IMR-90 (cell line): Measurements from ENCODE around the gene MCTP1. TPM values are rescaled to one million over a fixed set of nuclear protein-coding genes. Genes with fewer than 3 reads are reported as not detected.

ENCODE experiments used
- ATAC-seq: fragments of 200-7000 bp; cut with Tn5 transposase; 2 replicates; pipeline ENCODE4 v1.9.1; 2020; ENCODE audit warnings: low read depth, mild to moderate bottlenecking, moderate library complexity
- BruUV-seq: library from RNA; stranded (reverse); fragments of 400-500 nt; replicated peaks from 2 replicates; lab custom pipeline; 2021; lab: Mats Ljungman, UMichigan
- CTCF ChIA-PET: fragments of 300-600 bp; formaldehyde crosslinking; extraction: SDS; loops from one replicate; lab custom pipeline; 2021; ENCODE audit warnings: antibody characterized with exemption; lab: Yijun Ruan, JAX
- POLR2A ChIA-PET: fragments of 300-600 bp; sonication (Branson Sonifier 250); formaldehyde crosslinking; loops from one replicate; lab custom pipeline; 2022; ENCODE audit warnings: antibody characterized with exemption; ENCODE audit not compliant: unreplicated experiment; lab: Charles Lee
- DNase-seq: peaks from one replicate; pipeline ENCODE4 v3.0.0; 2013
- H2AFZ ChIP-seq: replicated peaks from 2 replicates; pipeline ENCODE3; 2013; ENCODE audit warnings: low read length, mild to moderate bottlenecking; ENCODE audit not compliant: poor library complexity
- H2AK5ac ChIP-seq: 2 replicates; pipeline ENCODE4 v1.6.1; 2013; ENCODE audit warnings: low read depth, low read length, inconsistent platforms
- H2AK9ac ChIP-seq: replicated peaks from 2 replicates; pipeline ENCODE3; 2013; ENCODE audit warnings: mild to moderate bottlenecking, low read depth, low read length, moderate library complexity; ENCODE audit not compliant: poor library complexity
- H2BK120ac ChIP-seq: 2 replicates; pipeline ENCODE4 v1.6.1; 2013; ENCODE audit warnings: low read depth, low read length, inconsistent platforms
- H2BK15ac ChIP-seq: 3 replicates; pipeline ENCODE4 v1.6.1; 2013; ENCODE audit warnings: low read depth, low read length, inconsistent platforms
- H2BK20ac ChIP-seq: 2 replicates; pipeline ENCODE4 v1.6.1; 2013; ENCODE audit warnings: low read depth, mild to moderate bottlenecking, inconsistent platforms, low read length, moderate library complexity
- H2BK5ac ChIP-seq: 2 replicates; pipeline ENCODE4 v1.6.1; 2013; ENCODE audit warnings: mild to moderate bottlenecking, low read depth, low read length, inconsistent platforms; ENCODE audit not compliant: poor library complexity, severe bottlenecking
- H3K14ac ChIP-seq: replicated peaks from 2 replicates; pipeline ENCODE4 v1.6.1; 2013; ENCODE audit warnings: low read depth, low read length, inconsistent platforms
- H3K18ac ChIP-seq: 2 replicates; pipeline ENCODE4 v1.6.1; 2013; ENCODE audit warnings: low read depth, low read length, control low read depth
- H3K23ac ChIP-seq: 2 replicates; pipeline ENCODE4 v1.6.1; 2013; ENCODE audit warnings: low read depth, low read length, inconsistent platforms
- H3K27ac ChIP-seq: 2 replicates; pipeline ENCODE4 v1.5.1; 2013; ENCODE audit warnings: mild to moderate bottlenecking, control low read depth, low read length; ENCODE audit not compliant: insufficient read depth
- H3K27me3 ChIP-seq: 2 replicates; pipeline ENCODE4 v1.6.1; 2013; ENCODE audit warnings: low read length; ENCODE audit not compliant: control insufficient read depth, insufficient read depth
- H3K36me3 ChIP-seq: 2 replicates; pipeline ENCODE4 v1.6.1; 2013; ENCODE audit warnings: low read length, mixed read lengths; ENCODE audit not compliant: control insufficient read depth, insufficient read depth
- H3K4ac ChIP-seq: 2 replicates; pipeline ENCODE4 v1.6.1; 2013; ENCODE audit warnings: low read depth, low read length, inconsistent platforms
- H3K4me1 ChIP-seq: 2 replicates; pipeline ENCODE4 v1.6.1; 2013; ENCODE audit warnings: low read length, mixed read lengths; ENCODE audit not compliant: control insufficient read depth, insufficient read depth
- H3K4me2 ChIP-seq: 2 replicates; pipeline ENCODE4 v1.6.1; 2013; ENCODE audit warnings: low read depth, mild to moderate bottlenecking, control low read depth, low read length, moderate library complexity
- H3K4me3 ChIP-seq: 2 replicates; pipeline ENCODE4 v1.5.1; 2013; ENCODE audit warnings: low read depth, mild to moderate bottlenecking, control low read depth, low read length, moderate library complexity; ENCODE audit not compliant: insufficient read depth
- H3K56ac ChIP-seq: 2 replicates; pipeline ENCODE4 v1.6.1; 2013; ENCODE audit warnings: low read length, inconsistent platforms; ENCODE audit not compliant: insufficient read depth; ENCODE audit errors: extremely low read depth
- H3K79me1 ChIP-seq, 2 experiments: 2 replicates each; pipeline ENCODE4 v1.6.1; 2013; ENCODE audit warnings: low read length in 2 of 2, inconsistent platforms in 1 of 2, low read depth in 1 of 2
- H3K9ac ChIP-seq: 2 replicates; pipeline ENCODE4 v1.6.1; 2013; ENCODE audit warnings: low read depth, low read length, control low read depth
- H3K9me1 ChIP-seq: 2 replicates; pipeline ENCODE4 v1.6.1; 2013; ENCODE audit warnings: low read length, inconsistent platforms; ENCODE audit not compliant: insufficient read depth
- H3K9me3 ChIP-seq: 2 replicates; pipeline ENCODE4 v1.6.1; 2013; ENCODE audit warnings: low read length; ENCODE audit not compliant: control insufficient read depth, insufficient read depth
- H4K20me1 ChIP-seq: 2 replicates; pipeline ENCODE4 v1.6.1; 2013; ENCODE audit warnings: low read length, inconsistent platforms; ENCODE audit not compliant: insufficient read depth
- H4K5ac ChIP-seq: 2 replicates; pipeline ENCODE4 v1.6.1; 2013; ENCODE audit warnings: mild to moderate bottlenecking, low read depth, low read length, control low read depth
- H4K8ac ChIP-seq, 2 experiments: 2 replicates each; pipeline ENCODE4 v1.6.1; 2013; ENCODE audit warnings: low read depth in 2 of 2, low read length in 2 of 2, control low read depth in 1 of 2, inconsistent platforms in 1 of 2
- H4K91ac ChIP-seq: 2 replicates; pipeline ENCODE4 v1.6.1; 2013; ENCODE audit warnings: low read depth, low read length, inconsistent platforms; ENCODE audit not compliant: insufficient read depth
- BHLHE40 ChIP-seq: fragments of 150-350 bp; IDR thresholded peaks from 2 replicates; pipeline ENCODE4 v1.6.1; 2016; ENCODE audit warnings: mild to moderate bottlenecking, low read depth, low read length
- CEBPB ChIP-seq: IDR thresholded peaks from 2 replicates; pipeline ENCODE4 v1.6.1; 2012; ENCODE audit warnings: low read depth, low read length, improper control_type of control experiment
- CHD1 ChIP-seq: IDR thresholded peaks from 2 replicates; pipeline ENCODE4 v1.6.1; 2012; ENCODE audit warnings: low read depth, low read length, improper control_type of control experiment
- FOS ChIP-seq: fragments of 150-350 bp; IDR thresholded peaks from 2 replicates; pipeline ENCODE4 v1.6.1; 2016; ENCODE audit warnings: low read depth, low read length
- MAFK ChIP-seq: IDR thresholded peaks from 2 replicates; pipeline ENCODE4 v1.6.1; 2012; ENCODE audit warnings: low read depth, low read length, improper control_type of control experiment
- MAZ ChIP-seq: IDR thresholded peaks from 2 replicates; pipeline ENCODE4 v1.6.1; 2012; ENCODE audit warnings: low read depth, mild to moderate bottlenecking, low read length, improper control_type of control experiment, moderate library complexity, borderline replicate concordance
- MXI1 ChIP-seq: IDR thresholded peaks from 2 replicates; pipeline ENCODE4 v1.6.1; 2012; ENCODE audit warnings: low read depth, mild to moderate bottlenecking, low read length, moderate library complexity, borderline replicate concordance
- NFE2L2 ChIP-seq: fragments of 150-350 bp; IDR thresholded peaks from 2 replicates; pipeline ENCODE4 v1.6.1; 2016; ENCODE audit warnings: low read depth, mild to moderate bottlenecking, low read length
- POLR2A ChIP-seq: IDR thresholded peaks from 2 replicates; pipeline ENCODE4 v1.6.1; 2012; ENCODE audit warnings: mild to moderate bottlenecking, low read depth, low read length
- RAD21 ChIP-seq: IDR thresholded peaks from 2 replicates; pipeline ENCODE4 v1.6.1; 2012; ENCODE audit warnings: low read length, improper control_type of control experiment
- RCOR1 ChIP-seq: IDR thresholded peaks from 2 replicates; pipeline ENCODE4 v1.6.1; 2012; ENCODE audit warnings: mild to moderate bottlenecking, low read length, improper control_type of control experiment; ENCODE audit not compliant: insufficient replicate concordance
- RFX5 ChIP-seq: IDR thresholded peaks from 2 replicates; pipeline ENCODE4 v1.8.0; 2012; ENCODE audit warnings: low read depth, mild to moderate bottlenecking, low read length, moderate library complexity
- SMC3 ChIP-seq: fragments of 150-350 bp; IDR thresholded peaks from 2 replicates; pipeline ENCODE4 v1.6.1; 2016; ENCODE audit warnings: low read depth, mild to moderate bottlenecking, antibody characterized with exemption, low read length, moderate library complexity
- USF2 ChIP-seq: fragments of 150-350 bp; IDR thresholded peaks from 2 replicates; pipeline ENCODE4 v1.6.1; 2017; ENCODE audit warnings: mild to moderate bottlenecking, antibody characterized with exemption, low read length, low read depth
- WGBS, 2 experiments: methylation state at CpG; one replicate each; pipeline versions ENCODE4 v1.1.5 to v1.1.7; 2013; ENCODE audit warnings: missing lambda C conversion rate in 2 of 2; ENCODE audit not compliant: insufficient read length in 1 of 2; ENCODE audit errors: extremely low coverage in 2 of 2; 5-methylcytosine and 5-hydroxymethylcytosine counted together
- dilution Hi-C: fragments of 300-500 bp; cut with HindIII; formaldehyde crosslinking; loops from one replicate; pipeline ENCODE4 v1.14.3; 2018; ENCODE audit warnings: low sequenced_read_pairs; ENCODE audit not compliant: unreplicated experiment
- in situ Hi-C: fragments of 300-500 bp; cut with MboI; formaldehyde crosslinking; loops from 3 replicates; pipeline ENCODE4 v1.14.3; 2019; ENCODE audit warnings: low sequenced_read_pairs, inconsistent platforms, mixed read lengths
- intact Hi-C: fragments of 100-400 bp; cut with micrococcal nuclease; formaldehyde crosslinking; loops from 2 replicates; pipeline ENCODE4 v1.10.0; 2022
- polyA plus RNA-seq, 3 experiments: library from polyadenylated mRNA; depleted of rRNA; stranded (reverse); fragments of >200 nt; gene quantifications; 2 replicates each; pipeline ENCODE4 v1.2.3, GENCODE V29; 2012; ENCODE audit warnings: low replicate concordance in 1 of 3
- total RNA-seq: library from RNA; depleted of rRNA; stranded (reverse); fragments of >200 nt; gene quantifications from 2 replicates; pipeline ENCODE4 v1.2.3, GENCODE V29; 2012
- TF ChIP-seq, protein P1 (sequence below): fragments of 150-350 bp; IDR thresholded peaks from 2 replicates; pipeline ENCODE4 v1.6.1; 2016; ENCODE audit warnings: low read depth, mild to moderate bottlenecking, low read length, moderate library complexity, borderline replicate concordance
- TF ChIP-seq, protein P2 (sequence below): conservative IDR thresholded peaks from 2 replicates; pipeline ENCODE4 v1.5.1; 2012; ENCODE audit warnings: mild to moderate bottlenecking, low read depth, low read length, improper control_type of control experiment

Gene MCTP1
- total and polyA plus RNA-seq, 2 of the 4 experiments (the other 2 are of a cell fraction) = 0.21 TPM; not detected in 1

DNA sequence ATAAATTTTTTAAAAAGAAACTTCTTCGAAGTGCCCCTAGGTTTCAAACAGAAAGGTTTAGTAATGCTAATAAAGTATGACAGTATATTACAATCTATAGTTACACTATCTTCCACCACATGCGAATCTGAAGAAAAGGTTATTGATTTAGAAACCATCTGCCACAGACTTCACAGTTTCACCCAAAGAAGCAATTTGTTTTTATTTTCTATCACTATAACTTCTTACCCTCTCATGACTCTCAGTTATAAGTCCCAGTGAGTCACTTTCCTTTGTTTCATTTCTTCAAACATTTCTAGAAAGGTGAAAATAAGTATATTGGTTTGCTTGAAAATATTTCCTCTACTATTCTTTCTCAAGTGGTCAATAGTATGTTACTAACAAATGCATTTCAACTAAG, 93.6 kb downstream of the MCTP1 start:
- H4K20me1 ChIP-seq = no peaks in the 10 kb centered on the region
- no peak overlapping the region for H3K4me3 ChIP-seq
- no peak overlapping the region for H3K14ac ChIP-seq
- H3K36me3 ChIP-seq = no peaks in the 10 kb centered on the region
- in situ Hi-C loops = no loop called here
- dilution Hi-C loops = no loop called here
- no peak overlapping the region for H2AFZ ChIP-seq
- no peak overlapping the region for H4K91ac ChIP-seq
- no peak overlapping the region for H2BK20ac ChIP-seq
- POLR2A ChIA-PET = no interaction called here
- DNase-seq (no peak), ATAC-seq (no peak)
- no peak overlapping the region for H3K9ac ChIP-seq
- no peaks in the 10 kb centered on the region for H3K4me1 ChIP-seq
- H2BK5ac ChIP-seq = no peak overlapping the region
- no peaks in the 10 kb centered on the region for H3K27me3 ChIP-seq
- H2AK5ac ChIP-seq = no peak overlapping the region
- no peak overlapping the region for H4K5ac ChIP-seq
- intact Hi-C loops = no loop called here
- H3K79me1 ChIP-seq = no peaks in the 10 kb centered on the region
- H2BK15ac ChIP-seq = no peak overlapping the region
- TF ChIP-seq CHD1 (no peak), MAZ (no peak), USF2 (no peak), RCOR1 (no peak), BHLHE40 (no peak), RAD21 (no peak), MAFK (no peak), NFE2L2 (no peak), MXI1 (no peak), SMC3 (no peak), FOS (no peak), RFX5 (no peak), CEBPB (no peak), POLR2A (no peak)
- TF ChIP-seq, protein P1, sequence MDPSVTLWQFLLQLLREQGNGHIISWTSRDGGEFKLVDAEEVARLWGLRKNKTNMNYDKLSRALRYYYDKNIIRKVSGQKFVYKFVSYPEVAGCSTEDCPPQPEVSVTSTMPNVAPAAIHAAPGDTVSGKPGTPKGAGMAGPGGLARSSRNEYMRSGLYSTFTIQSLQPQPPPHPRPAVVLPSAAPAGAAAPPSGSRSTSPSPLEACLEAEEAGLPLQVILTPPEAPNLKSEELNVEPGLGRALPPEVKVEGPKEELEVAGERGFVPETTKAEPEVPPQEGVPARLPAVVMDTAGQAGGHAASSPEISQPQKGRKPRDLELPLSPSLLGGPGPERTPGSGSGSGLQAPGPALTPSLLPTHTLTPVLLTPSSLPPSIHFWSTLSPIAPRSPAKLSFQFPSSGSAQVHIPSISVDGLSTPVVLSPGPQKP = no peak
- TF ChIP-seq, protein P2, sequence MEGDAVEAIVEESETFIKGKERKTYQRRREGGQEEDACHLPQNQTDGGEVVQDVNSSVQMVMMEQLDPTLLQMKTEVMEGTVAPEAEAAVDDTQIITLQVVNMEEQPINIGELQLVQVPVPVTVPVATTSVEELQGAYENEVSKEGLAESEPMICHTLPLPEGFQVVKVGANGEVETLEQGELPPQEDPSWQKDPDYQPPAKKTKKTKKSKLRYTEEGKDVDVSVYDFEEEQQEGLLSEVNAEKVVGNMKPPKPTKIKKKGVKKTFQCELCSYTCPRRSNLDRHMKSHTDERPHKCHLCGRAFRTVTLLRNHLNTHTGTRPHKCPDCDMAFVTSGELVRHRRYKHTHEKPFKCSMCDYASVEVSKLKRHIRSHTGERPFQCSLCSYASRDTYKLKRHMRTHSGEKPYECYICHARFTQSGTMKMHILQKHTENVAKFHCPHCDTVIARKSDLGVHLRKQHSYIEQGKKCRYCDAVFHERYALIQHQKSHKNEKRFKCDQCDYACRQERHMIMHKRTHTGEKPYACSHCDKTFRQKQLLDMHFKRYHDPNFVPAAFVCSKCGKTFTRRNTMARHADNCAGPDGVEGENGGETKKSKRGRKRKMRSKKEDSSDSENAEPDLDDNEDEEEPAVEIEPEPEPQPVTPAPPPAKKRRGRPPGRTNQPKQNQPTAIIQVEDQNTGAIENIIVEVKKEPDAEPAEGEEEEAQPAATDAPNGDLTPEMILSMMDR = no peak
- H4K8ac ChIP-seq = no peak overlapping the region
- H3K4ac ChIP-seq = no peak overlapping the region
- no peak overlapping the region for H3K27ac ChIP-seq
- H3K9me3 ChIP-seq = no peaks in the 10 kb centered on the region
- no peak overlapping the region for H3K23ac ChIP-seq
- no CpG with 5 or more reads among the region's 2 CpGs for WGBS, 2 experiments
- H2BK120ac ChIP-seq = no peak overlapping the region
- CTCF ChIA-PET = no interaction called here
- no peaks in the 10 kb centered on the region for H3K9me1 ChIP-seq
- H3K4me2 ChIP-seq = no peak overlapping the region
- H2AK9ac ChIP-seq = no peak overlapping the region
- no peak overlapping the region for H3K56ac ChIP-seq
- BruUV-seq = no TSS peak
- no peak overlapping the region for H3K18ac ChIP-seq
